HG03060 (cell line): Measurements from ENCODE around the gene SLC6A8.

Source experiments
- ATAC-seq: cut with Tn5 transposase; IDR thresholded peaks from one replicate; pipeline ENCODE4 v1.9.1; 2021; ENCODE audit warnings: low read depth, moderate number of reproducible peaks; ENCODE audit not compliant: unreplicated experiment

The SLC6A8 gene

GRCh38 chrX:153647461-153648357, 40.0 kb upstream of the SLC6A8 start:
- no peak for ATAC-seq

DNA sequence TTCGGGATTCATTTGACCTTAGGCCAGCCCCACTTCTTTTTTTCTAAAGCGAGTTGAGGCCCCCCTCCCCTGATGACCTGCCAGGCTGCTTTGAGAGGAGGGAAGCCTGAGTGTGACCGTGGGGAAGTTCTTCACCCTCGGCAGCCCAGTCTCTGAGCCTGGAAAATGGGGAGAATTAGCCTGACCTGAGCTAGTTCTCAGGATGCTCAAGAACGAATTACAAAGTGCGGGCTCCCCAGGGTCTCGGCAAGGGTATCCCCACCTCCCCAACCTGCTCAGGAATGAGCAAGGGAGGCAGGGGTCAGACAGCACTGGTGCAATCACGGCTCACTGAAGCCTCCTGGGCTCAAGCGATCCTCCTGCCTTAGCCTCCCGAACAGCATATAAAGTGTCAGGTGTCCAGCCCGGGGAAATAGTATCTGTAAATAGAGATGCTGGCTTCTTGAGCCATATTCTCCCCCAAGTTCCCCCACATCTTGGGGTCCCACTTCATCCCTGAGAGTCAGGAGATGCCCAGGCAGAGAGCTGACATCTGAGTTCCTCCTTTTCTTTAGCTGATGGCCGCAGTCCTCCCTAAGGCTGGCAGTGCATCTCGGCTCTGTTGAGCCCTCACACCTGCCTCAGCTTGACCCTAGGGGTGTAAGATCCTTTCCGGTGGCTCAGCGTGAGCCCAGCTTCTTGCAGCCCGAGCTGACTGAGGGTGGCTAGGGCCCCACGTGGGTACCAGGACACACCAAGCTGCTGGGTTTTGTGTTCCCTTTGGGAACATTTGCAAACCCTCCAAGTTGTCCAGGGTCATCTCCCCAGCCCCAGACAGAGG, 39.2 kb upstream of the SLC6A8 start:
- ATAC-seq, result no peak

GRCh38 chrX:153649178-153649914, 38.4 kb upstream of the SLC6A8 start:
- ATAC-seq, result no peak

- ATAC-seq, result no peak
These were observed 37.6 kb upstream of the SLC6A8 start for GRCh38 chrX:153649915-153650782.

DNA sequence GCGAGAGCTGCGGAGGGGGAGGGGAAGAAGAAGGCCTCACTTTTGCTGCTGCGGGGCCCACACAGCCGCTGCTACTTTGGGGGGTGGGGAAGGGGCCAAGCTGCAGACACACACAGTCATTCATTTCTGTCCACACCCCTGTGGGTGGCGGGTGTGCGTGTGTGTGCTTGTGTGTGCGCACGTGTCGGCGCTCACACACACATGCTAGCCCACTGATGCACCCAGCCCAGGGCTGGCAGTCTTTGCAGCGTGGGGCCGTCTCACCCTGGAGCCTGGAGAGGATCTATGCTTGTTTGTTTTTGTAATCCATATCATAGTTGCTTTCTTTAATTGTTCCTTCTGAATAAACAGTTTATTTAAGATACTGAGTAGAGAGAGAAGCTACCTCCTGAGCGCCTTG, 36.8 kb upstream of the SLC6A8 start:
- ATAC-seq, result no peak

DNA sequence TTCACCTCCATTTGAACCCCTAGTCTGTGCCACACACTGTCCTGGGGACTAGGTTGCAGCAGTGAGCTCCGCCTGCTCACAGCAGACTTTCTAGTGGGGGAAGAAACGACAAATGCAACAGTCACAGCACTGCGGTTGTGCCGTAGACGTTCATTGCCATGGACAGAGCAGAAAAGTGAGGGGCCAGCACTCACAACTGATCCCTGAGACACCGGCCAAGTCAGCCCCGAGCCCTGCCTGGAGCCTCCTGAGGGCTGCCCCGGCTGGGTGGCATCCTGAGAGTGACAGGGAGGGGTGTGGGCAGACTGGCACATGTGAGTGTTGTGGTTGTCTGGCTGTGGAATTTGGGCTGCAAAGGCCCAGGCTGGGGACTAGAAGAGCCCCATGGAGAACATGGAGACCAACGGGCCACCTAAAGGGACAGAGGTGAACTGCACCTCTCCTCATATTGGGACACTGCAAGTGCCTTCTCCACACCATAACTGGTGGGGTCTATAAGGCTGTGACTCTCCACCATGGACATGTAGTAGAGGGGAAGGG, 36.1 kb upstream of the SLC6A8 start:
- no peak for ATAC-seq

DNA sequence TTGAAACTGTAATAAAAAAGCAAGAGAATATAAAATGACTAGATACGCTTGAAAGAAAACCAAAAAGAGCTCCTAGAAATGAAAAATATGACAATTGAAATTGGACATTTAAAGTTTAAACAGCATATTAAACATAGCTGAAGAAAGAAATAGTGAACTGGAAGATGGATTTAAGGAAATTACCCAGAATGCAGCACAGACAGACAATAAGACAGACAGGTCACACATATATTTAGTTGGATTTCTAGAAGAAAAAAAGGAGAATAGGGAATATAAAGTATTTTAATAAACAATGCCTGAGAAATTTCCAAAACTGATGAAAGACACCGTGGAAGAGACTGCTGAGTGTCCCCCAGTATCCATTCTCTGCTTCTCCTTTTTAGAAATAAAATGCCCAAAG, 34.2 kb upstream of the SLC6A8 start:
- ATAC-seq, result no peak

DNA sequence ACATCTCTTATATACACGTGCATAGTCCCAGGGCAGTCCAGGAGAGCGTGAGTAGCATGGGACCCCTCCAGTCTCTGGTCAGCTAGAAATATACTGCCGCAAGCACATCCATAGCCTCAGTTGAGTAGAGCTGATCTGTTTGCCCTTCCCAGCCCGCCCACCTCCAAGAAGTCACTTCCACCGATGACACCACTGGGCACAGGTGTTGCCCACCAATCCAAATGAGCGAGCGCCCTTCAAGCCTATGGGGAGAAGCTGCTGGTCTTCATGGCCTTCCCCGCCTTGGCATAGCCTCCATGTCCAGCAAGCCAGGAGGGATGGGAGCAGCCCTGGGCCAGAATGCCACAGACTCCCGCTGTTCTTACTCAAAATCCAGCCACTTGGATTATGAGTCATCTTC, 30.6 kb upstream of the SLC6A8 start:
- ATAC-seq, result no peak

GRCh38 chrX:153659268-153659667, 28.5 kb upstream of the SLC6A8 start:
- ATAC-seq, result no peak

DNA sequence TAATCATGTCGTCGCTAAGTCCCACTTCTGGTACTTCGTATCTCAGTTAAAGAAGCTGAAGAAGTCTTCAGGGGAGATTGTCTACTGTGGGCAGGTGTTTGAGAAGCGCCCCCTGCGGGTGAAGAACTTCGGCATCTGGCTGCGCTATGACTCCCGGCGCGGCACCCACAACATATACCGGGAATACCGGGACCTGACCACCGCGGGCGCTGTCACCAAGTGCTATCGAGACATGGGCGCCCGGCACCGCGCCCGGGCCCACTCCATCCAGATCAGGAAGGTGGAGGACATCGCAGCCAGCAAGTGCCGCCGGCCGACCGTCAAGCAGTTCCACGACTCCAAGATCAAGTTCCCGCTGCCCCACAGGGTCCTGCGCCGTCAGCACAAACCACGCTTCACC, 25.5 kb upstream of the SLC6A8 start:
- no peak for ATAC-seq

DNA sequence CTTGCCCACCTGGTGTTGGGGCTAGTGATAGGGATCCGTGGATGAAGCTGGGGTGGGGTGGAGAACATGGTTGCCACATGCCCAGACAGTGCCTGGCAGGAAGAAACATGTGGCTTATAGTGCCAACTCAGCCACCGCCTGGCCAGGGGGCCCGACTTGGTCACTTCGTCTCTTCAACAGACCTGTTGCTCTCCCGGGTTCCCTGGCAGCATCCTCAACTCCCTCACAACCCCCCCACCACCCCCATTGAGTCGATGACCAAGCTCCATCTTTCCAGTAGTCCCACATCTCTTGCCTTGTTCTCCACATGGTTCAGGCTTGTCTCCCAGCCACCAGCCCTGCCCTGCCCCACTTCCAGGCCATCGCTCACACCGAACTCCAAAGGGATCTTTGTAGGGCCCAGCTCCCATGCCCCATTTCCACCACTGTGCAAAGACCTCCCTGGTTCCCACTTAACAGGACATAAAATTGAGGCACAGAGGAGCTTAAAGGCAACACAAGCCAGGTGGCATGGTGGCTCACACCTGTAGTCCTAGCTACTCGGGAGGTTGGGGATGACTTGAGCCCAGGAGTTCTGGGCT, 21.9 kb upstream of the SLC6A8 start:
- no peak for ATAC-seq

- ATAC-seq, result no peak
These were observed 20.3 kb upstream of the SLC6A8 start for GRCh38 chrX:153667281-153667955.

DNA sequence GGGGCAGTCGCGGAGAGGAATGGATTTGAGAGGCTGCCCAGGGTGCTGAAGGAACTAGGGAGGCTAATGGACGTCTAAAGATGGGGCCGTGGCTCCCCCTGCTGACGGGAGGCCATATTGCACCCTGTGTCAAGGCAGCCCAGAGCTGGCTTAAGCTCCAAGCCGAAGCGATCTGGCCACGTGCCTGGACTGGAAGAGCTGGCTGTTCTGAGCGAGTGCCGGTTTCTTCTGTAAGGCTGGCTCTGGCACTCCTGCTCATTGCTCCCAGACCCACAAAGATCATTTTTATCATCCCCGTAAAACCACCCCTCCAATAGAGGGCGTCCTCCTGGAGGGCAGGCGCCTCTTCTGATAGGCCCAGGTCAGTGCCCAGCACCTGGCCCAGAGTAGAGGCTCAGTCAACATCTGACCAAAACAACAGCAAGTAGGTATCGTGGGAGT, 19.8 kb upstream of the SLC6A8 start:
- ATAC-seq, result no peak

DNA sequence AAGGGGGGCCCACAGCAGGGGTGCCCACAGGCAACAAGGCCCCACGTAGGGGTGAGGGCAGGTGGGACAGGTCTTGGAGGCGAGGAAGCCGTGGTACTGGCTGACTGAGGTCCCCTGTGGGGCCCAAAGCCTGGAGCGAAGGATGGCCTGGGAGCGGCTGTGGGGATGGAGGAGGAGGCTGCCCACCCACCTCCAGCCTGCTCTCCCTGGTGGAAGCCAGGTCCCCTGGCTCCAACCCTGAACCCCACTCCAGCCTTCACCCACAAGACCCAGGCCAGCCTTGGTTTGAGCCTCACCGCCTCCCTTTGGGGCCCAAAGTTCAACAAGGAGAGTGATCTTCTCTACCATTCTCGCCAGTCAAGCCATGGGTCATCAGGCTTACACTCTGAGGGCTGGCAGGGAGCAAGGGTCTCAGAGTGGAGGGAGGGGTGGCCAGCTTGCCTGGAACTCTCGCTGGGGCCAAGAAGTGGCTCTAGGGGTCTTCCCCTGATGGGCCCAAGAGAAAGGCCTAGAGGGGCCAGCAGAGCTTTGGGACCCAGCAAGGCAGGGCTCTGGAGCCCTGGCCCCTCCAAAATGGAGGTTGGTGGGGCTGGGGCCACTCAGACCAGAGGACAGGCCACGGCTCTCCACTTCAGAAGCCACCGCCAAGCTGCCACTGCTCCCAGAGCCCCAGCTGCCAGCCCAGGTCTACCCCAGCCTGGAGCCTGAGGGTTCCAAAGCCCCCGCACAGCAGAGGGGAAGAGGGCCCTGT, 19.1 kb upstream of the SLC6A8 start:
- ATAC-seq, result no peak

DNA sequence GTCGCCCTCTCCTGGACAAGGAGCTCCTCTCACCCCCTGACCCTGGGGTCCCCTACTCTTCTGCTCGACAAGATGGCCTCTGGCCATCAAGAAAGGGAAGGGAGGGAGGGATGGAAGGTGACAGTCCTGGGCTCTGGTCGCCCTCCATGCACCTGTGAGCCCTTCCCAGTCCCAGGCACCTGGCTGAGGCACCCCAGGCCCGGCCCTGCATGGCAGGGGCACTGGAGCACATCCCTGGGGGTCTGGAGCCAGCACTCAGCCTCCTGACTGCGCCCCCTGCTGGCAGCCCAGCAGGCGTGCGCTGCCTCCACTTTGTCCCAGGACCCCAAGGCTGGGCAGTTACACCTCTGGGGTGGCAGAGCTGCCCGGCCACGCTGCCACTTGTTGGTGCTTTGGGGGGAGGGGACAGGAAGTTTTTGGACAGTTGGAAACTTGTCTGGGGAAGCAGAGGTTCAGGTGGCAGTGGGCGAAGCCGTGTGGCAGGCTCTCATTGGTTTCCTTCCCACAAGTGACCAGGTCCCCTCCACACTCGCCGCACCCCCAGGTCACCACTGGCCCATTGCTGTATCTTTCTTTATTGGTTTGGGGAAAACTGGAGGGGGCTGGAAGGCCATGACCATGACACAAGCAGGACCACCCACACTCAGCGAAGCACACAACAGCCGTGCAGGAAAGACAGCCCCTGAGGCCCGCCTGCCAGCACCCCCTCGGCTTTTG, 18.4 kb upstream of the SLC6A8 start:
- ATAC-seq, result no peak

GRCh38 chrX:153669901-153670731, 17.6 kb upstream of the SLC6A8 start:
- ATAC-seq, result no peak
